ENCODE data around the gene WWOX.

DNA sequence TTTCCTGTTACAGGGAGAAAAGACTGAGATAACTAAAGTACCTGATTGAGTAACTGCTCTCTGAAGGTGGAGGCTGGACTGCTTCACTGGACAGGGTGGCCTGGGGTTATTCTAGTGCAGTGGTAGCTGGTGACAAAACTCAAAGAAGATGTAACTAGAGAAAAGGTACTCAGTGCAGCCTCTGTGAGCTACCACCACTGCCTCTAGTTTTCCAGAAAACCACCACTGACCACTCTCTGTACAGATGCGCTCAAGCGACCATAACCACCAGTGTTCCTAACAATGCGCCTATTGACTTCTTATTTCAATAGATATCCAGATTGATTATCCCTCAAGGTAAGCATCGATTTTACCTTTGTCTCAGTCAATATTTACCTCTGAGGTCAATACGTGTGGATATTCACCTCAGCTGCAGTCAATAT lies 492.2 kb downstream of the WWOX start:
- no peak for TF ChIP-seq MAX (IDR thresholded peaks at IDR 0.05; ENCODE audit: insufficient read depth, insufficient read length)
- TF ChIP-seq POLR2A (IDR thresholded peaks at IDR 0.05; ENCODE audit: low read depth, low read length): no peak
